GM23248 (cell line): Measurements from ENCODE around the gene NOXO1.

Experiments used
- EZH2 ChIP-seq: fragments of 200-600 bp; sonication (generic); IDR thresholded peaks from 2 replicates; pipeline ENCODE4 v1.6.1; 2018; ENCODE audit warnings: antibody characterized with exemption, mild to moderate bottlenecking; ENCODE audit not compliant: insufficient read depth, poor library complexity, severe bottlenecking
- EZH2phosphoT487 ChIP-seq: fragments of 200-600 bp; sonication (generic); IDR thresholded peaks from 2 replicates; pipeline ENCODE4 v1.6.1; 2018; ENCODE audit warnings: antibody characterized with exemption, moderate library complexity, mild to moderate bottlenecking, low read depth; ENCODE audit not compliant: insufficient read depth

DNA sequence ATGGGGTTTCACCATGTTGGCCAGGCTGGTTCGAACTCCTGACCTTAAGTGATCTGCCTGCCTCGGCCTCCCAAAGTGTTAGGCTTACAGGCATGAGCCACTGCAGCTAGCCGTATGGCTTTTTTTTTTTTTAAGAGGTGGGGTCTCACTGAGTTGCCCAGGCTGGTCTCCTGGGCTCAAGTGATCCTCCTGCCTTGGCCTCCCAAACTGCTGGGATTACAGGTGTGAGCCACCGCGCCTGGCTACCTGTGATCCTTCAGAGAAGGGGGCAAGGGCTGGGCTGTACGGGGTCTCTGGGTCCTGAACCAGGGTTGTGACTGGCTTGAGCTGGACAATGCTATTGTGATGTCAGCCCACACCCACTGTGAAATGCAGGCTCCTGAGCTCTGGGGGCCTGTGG lies 14.8 kb downstream of the NOXO1 start, which contains the start of gene RNF151:
- TF ChIP-seq EZH2 (no peak), EZH2phosphoT487 (no peak)
